Measurements from ENCODE around the gene CCDC148. TPM values are rescaled to one million over a fixed set of nuclear protein-coding genes. Genes with fewer than 3 reads are reported as not detected.

CCDC148 gene
- total RNA-seq, 4 donors from 2014 or later, result 0.19 to 0.31 TPM; not detected in 2

- Histone ChIP-seq H3K9me3 (no peaks in the 10 kb centered on the region), H3K27me3 (no peaks in the 10 kb centered on the region), H3K4me3 (no peak overlapping the region), H3K36me3 (no peaks in the 10 kb centered on the region), H3K27ac (no peak overlapping the region), H3K4me1 (no peaks in the 10 kb centered on the region)
- intact Hi-C loops (cut with DNase I), result no loop called here
- 50 to 55% methylated on average over 2 of the region's 2 CpGs for WGBS, 2 donors
- no peak for DNase-seq
- TF ChIP-seq POLR2A (IDR thresholded peaks at IDR 0.05) (no peak), CTCF (IDR thresholded peaks at IDR 0.05) (no peak)
Observed at GRCh38 chr2:158255257-158255656, 201.3 kb downstream of the CCDC148 start.

DNA sequence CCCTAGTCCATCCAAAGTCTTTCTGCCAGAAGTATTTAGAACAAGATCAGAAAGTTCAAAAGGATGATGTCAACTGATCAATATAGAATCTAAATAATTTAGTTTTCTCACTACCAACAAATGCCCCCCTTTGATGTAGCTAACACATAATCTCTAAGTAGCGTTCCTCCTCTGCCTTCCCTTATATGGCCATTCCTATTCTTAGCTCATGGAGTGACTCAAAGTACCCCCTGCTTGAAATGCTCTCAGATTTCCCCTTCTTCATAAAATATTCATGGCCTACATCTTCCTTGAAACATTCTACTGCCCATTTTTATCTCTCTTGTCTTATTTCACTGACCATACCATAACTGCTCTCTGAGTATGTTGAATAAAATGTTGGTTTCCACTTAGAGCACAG is 203.4 kb downstream of the CCDC148 start:
- TF ChIP-seq CTCF (IDR thresholded peaks at IDR 0.05) (no peak), POLR2A (IDR thresholded peaks at IDR 0.05) (no peak)
- H3K36me3 ChIP-seq, result no peaks in the 10 kb centered on the region
- WGBS, 2 donors, result 80 to 81% methylated on average over 1 of the region's 1 CpG

GRCh38 chr2:158251356-158251755 is 205.2 kb downstream of the CCDC148 start:
- Histone ChIP-seq H3K4me3 (no peak overlapping the region), H3K9me3 (no peaks in the 10 kb centered on the region), H3K27ac (no peak overlapping the region), H3K36me3 (no peaks in the 10 kb centered on the region), H3K27me3 (no peaks in the 10 kb centered on the region), H3K4me1 (no peaks in the 10 kb centered on the region)
- WGBS, 2 donors, result 71 to 82% methylated on average over 3 of the region's 3 CpGs
- TF ChIP-seq POLR2A (IDR thresholded peaks at IDR 0.05) (no peak), CTCF (IDR thresholded peaks at IDR 0.05) (no peak)
- no peak for DNase-seq
- intact Hi-C loops (cut with DNase I), result no loop called here

More for the DNA sequence above, 203.4 kb downstream of the CCDC148 start:
- H3K27me3 ChIP-seq, result no peaks in the 10 kb centered on the region
- H3K9me3 ChIP-seq, result no peaks in the 10 kb centered on the region
- DNase-seq, result no peak
- H3K4me3 ChIP-seq, result no peak overlapping the region
- H3K4me1 ChIP-seq, result no peaks in the 10 kb centered on the region
- intact Hi-C loops (cut with DNase I), result no loop called here
- no peak overlapping the region for H3K27ac ChIP-seq

GRCh38 chr2:158243392-158243791 is 213.2 kb downstream of the CCDC148 start:
- 74 to 80% methylated on average over 4 of the region's 4 CpGs for WGBS, 2 donors
- Histone ChIP-seq H3K9me3 (no peaks in the 10 kb centered on the region), H3K27ac (no peak overlapping the region), H3K36me3 (no peaks in the 10 kb centered on the region), H3K4me3 (no peak overlapping the region), H3K4me1 (no peaks in the 10 kb centered on the region), H3K27me3 (no peaks in the 10 kb centered on the region)
- intact Hi-C loops (cut with DNase I), result no loop called here
- no peak for TF ChIP-seq POLR2A (IDR thresholded peaks at IDR 0.05)
- no peak for DNase-seq

- no peak overlapping the region for H3K27ac ChIP-seq
- intact Hi-C loops (cut with DNase I), result no loop called here
- TF ChIP-seq POLR2A (IDR thresholded peaks at IDR 0.05) (no peak), CTCF (IDR thresholded peaks at IDR 0.05) (no peak)
- 67 to 83% methylated on average over 2 of the region's 2 CpGs for WGBS, 2 donors
- no peak for DNase-seq
- no peaks in the 10 kb centered on the region for H3K36me3 ChIP-seq
- no peaks in the 10 kb centered on the region for H3K9me3 ChIP-seq
- no peaks in the 10 kb centered on the region for H3K4me1 ChIP-seq
- H3K27me3 ChIP-seq, result no peaks in the 10 kb centered on the region
- no peak overlapping the region for H3K4me3 ChIP-seq
Observed at GRCh38 chr2:158242280-158242679, 214.3 kb downstream of the CCDC148 start.

DNA sequence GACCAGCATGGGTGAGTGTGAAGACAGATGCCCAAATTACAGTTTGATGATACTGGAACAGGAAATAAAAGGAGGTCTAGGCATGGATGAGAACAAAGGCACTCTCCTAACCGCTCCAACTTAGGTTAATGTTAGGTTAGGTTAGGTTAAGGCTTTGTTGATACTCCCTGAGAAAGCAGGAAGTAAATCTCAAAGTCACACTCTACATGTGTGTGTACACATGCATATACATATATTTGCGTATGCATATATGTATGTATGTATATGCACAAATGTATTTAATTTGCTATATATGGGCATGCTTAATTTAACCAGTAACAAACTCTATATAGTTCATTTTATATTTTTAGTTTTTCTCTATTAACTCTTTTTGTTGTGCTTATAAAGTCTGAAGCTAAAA is 215.6 kb downstream of the CCDC148 start:
- TF ChIP-seq CTCF (IDR thresholded peaks at IDR 0.05), result no peak
- TF ChIP-seq POLR2A (IDR thresholded peaks at IDR 0.05), result no peak
- intact Hi-C loops (cut with DNase I), result no loop called here
- no peaks in the 10 kb centered on the region for H3K4me1 ChIP-seq
- no peaks in the 10 kb centered on the region for H3K9me3 ChIP-seq
- H3K27ac ChIP-seq, result no peak overlapping the region
- WGBS, 2 donors, result 43 to 50% methylated on average over 2 of the region's 2 CpGs
- H3K4me3 ChIP-seq, result no peak overlapping the region
- DNase-seq, result no peak
- H3K36me3 ChIP-seq, result no peaks in the 10 kb centered on the region
- H3K27me3 ChIP-seq, result no peaks in the 10 kb centered on the region

Measured in esophagus squamous epithelium (tissue), 5 donors.